ENCODE data around the gene UGT3A1.
"Not testable (repeated sequence)": the region's sequence is repeated elsewhere in the genome, so short reads cannot be mapped to it uniquely, and the experiment has no call there.

Gene UGT3A1

GRCh38 chr5:35988529-35988928 lies 2.7 kb downstream of the UGT3A1 start:
- Histone ChIP-seq H3K27ac (replicated peaks) (no peak overlapping the region), H3K4me3 (replicated peaks; ENCODE audit: insufficient read depth, low read length) (no peak overlapping the region), H3K27me3 (ENCODE audit: insufficient read depth, poor library complexity, severe bottlenecking) (no peaks in the 10 kb centered on the region)
- DNase-seq (ENCODE audit: low read depth in 1 of 2, low spot score in 1 of 2) = peak in 1 of 2 experiments; percentile 50
- TF ChIP-seq GABPA (IDR thresholded peaks at IDR 0.05; ENCODE audit: low read depth) = no peak
- peak; percentile 80 for TF ChIP-seq SPI1 (IDR thresholded peaks at IDR 0.05; ENCODE audit: borderline replicate concordance, low read depth)
- no peak for TF ChIP-seq REST (IDR thresholded peaks at IDR 0.05; ENCODE audit: insufficient replicate concordance, low read depth)
- no peak for TF ChIP-seq POLR2AphosphoS5 (IDR thresholded peaks at IDR 0.05; ENCODE audit: low read depth)

GRCh38 chr5:35987776-35988175 lies 3.4 kb downstream of the UGT3A1 start:
- DNase-seq (ENCODE audit: low read depth in 1 of 2, low spot score in 1 of 2) = no peak
- TF ChIP-seq REST (IDR thresholded peaks at IDR 0.05; ENCODE audit: insufficient replicate concordance, low read depth) = no peak
- no peak for TF ChIP-seq POLR2AphosphoS5 (IDR thresholded peaks at IDR 0.05; ENCODE audit: low read depth)
- TF ChIP-seq CTCF (IDR thresholded peaks at IDR 0.05; ENCODE audit: insufficient read depth, low read length) = no peak
- no peak for TF ChIP-seq GABPA (IDR thresholded peaks at IDR 0.05; ENCODE audit: low read depth)

GRCh38 chr5:35979715-35980114 lies 11.5 kb downstream of the UGT3A1 start:
- Histone ChIP-seq H3K4me3 (replicated peaks; ENCODE audit: insufficient read depth, low read length) (no peak overlapping the region), H3K27ac (replicated peaks) (no peak overlapping the region), H3K27me3 (ENCODE audit: insufficient read depth, poor library complexity, severe bottlenecking) (no peaks in the 10 kb centered on the region)
- TF ChIP-seq GABPA (IDR thresholded peaks at IDR 0.05; ENCODE audit: low read depth) (no peak), CTCF (IDR thresholded peaks at IDR 0.05; ENCODE audit: insufficient read depth, low read length) (no peak), REST (IDR thresholded peaks at IDR 0.05; ENCODE audit: insufficient replicate concordance, low read depth) (no peak), POLR2AphosphoS5 (IDR thresholded peaks at IDR 0.05; ENCODE audit: low read depth) (no peak), SPI1 (IDR thresholded peaks at IDR 0.05; ENCODE audit: borderline replicate concordance, low read depth) (no peak)
- peak; percentile 12 to 20 for DNase-seq (ENCODE audit: low read depth in 1 of 2, low spot score in 1 of 2)

More at GRCh38 chr5:35987776-35988175, 3.4 kb downstream of the UGT3A1 start:
- Histone ChIP-seq H3K27me3 (ENCODE audit: insufficient read depth, poor library complexity, severe bottlenecking) (no peaks in the 10 kb centered on the region), H3K4me3 (replicated peaks; ENCODE audit: insufficient read depth, low read length) (no peak overlapping the region), H3K27ac (replicated peaks) (no peak overlapping the region)

GRCh38 chr5:35976859-35977258 lies 14.3 kb downstream of the UGT3A1 start:
- not testable (repeated sequence) for H3K27me3 ChIP-seq (ENCODE audit: insufficient read depth, poor library complexity, severe bottlenecking); DNase-seq (ENCODE audit: low read depth in 1 of 2, low spot score in 1 of 2); H3K27ac ChIP-seq (replicated peaks); H3K4me3 ChIP-seq (replicated peaks; ENCODE audit: insufficient read depth, low read length)

Measured in HL-60 (cell line).